Neural crest cell (in vitro differentiated cells): Measurements from ENCODE around the gene RAB37. TPM values are rescaled to one million over a fixed set of nuclear protein-coding genes. Genes with fewer than 3 reads are reported as not detected.

Experiments used
- DNase-seq: peaks from one replicate; pipeline ENCODE4 v3.0.0; 2021; ENCODE audit warnings: low read depth, mixed read lengths, low spot score
- H3K27ac Mint-ChIP-seq: one replicate; pipeline ENCODE4 v1.8.0; 2021; ENCODE audit warnings: mild to moderate bottlenecking, mixed read lengths; ENCODE audit not compliant: unreplicated experiment
- H3K27me3 Mint-ChIP-seq: 2 replicates; pipeline ENCODE4 v1.8.0; 2021; ENCODE audit warnings: low read depth, mild to moderate bottlenecking, mixed read lengths
- H3K36me3 Mint-ChIP-seq: 2 replicates; pipeline ENCODE4 v1.8.0; 2021; ENCODE audit warnings: low read depth, mild to moderate bottlenecking, mixed read lengths
- H3K4me1 Mint-ChIP-seq: 2 replicates; pipeline ENCODE4 v1.8.0; 2021; ENCODE audit warnings: mixed read lengths
- H3K4me3 Mint-ChIP-seq: one replicate; pipeline ENCODE4 v1.8.0; 2021; ENCODE audit warnings: mild to moderate bottlenecking, mixed read lengths
- H3K9me3 Mint-ChIP-seq: 2 replicates; pipeline ENCODE4 v1.8.0; 2021; ENCODE audit warnings: mixed read lengths
- CTCF ChIP-seq: fragments of 200-600 bp; sonication (generic); conservative IDR thresholded peaks from 2 replicates; pipeline ENCODE4 v1.5.0; 2021; ENCODE audit warnings: antibody characterized with exemption, mild to moderate bottlenecking
- total RNA-seq: library from RNA; stranded (reverse); gene quantifications from 2 replicates; pipeline ENCODE4 v1.2.1, GENCODE V29; 2021

The RAB37 gene
- total RNA-seq, 1 donor from 2014 or later: not detected

GRCh38 chr17:74703311-74703710 is 33.7 kb upstream of the RAB37 start:
- Mint-ChIP-seq H3K4me3 (no peak overlapping the region), H3K27ac (no peak overlapping the region), H3K9me3 (no peaks in the 10 kb centered on the region), H3K27me3 (peaks cover 27% of the 10 kb centered on the region), H3K36me3 (no peaks in the 10 kb centered on the region), H3K4me1 (no peaks in the 10 kb centered on the region)
- TF ChIP-seq CTCF: no peak
- DNase-seq: no peak

DNA sequence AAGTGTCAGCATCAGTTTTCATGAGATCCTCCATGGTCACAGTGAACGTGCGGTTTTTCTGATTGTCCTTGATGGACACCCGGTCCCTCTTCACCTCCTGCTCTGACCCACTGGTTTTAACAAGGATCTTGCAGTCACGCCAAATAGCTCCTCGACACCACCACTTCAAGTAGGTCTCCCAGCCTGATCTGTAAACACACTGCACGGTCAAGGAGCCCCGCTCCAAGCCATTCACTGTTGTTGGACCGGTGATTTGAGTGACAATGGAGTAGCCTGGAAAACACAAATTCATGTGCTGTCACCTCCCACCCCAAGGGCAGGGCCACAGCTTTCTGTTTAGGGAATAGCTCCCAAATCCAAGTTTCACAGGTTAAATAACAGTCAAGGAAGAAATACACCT is 32.5 kb upstream of the RAB37 start:
- H3K36me3 Mint-ChIP-seq: no peaks in the 10 kb centered on the region

GRCh38 chr17:74711058-74711824 is 25.8 kb upstream of the RAB37 start:
- Mint-ChIP-seq H3K27me3 (peaks cover 42% of the 10 kb centered on the region), H3K4me1 (no peaks in the 10 kb centered on the region), H3K4me3 (no peak overlapping the region), H3K27ac (no peak overlapping the region), H3K36me3 (no peaks in the 10 kb centered on the region), H3K9me3 (no peaks in the 10 kb centered on the region)
- no peak for DNase-seq
- TF ChIP-seq CTCF: no peak

More for the DNA sequence above, 32.5 kb upstream of the RAB37 start:
- Mint-ChIP-seq H3K4me1 (no peaks in the 10 kb centered on the region), H3K27me3 (peaks cover 33% of the 10 kb centered on the region), H3K4me3 (no peak overlapping the region), H3K9me3 (no peaks in the 10 kb centered on the region), H3K27ac (no peak overlapping the region)
- TF ChIP-seq CTCF: no peak
- DNase-seq: no peak

DNA sequence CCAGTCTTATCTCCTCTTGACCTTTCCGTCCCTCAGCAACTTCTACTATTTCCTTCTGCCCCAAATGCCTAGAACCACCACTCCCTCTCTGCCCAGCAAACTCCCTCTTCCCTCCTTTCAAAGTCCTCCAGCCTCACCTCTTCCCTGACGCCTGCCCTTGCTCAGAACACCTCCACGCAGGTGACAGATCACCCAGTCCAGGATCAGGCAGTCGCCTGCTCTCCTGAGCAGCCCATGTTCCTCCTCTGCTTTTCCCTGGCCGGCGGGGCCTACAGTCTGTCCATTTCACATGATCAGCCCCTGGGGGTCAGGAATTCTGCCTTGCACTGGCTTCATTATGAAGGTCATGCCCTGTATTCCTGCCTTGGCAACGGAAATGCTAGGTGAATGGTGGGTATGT is 24.8 kb upstream of the RAB37 start:
- no peak overlapping the region for H3K4me3 Mint-ChIP-seq
- DNase-seq: no peak
- no peaks in the 10 kb centered on the region for H3K9me3 Mint-ChIP-seq
- peaks cover 33% of the 10 kb centered on the region for H3K27me3 Mint-ChIP-seq
- H3K4me1 Mint-ChIP-seq: no peaks in the 10 kb centered on the region
- no peaks in the 10 kb centered on the region for H3K36me3 Mint-ChIP-seq
- no peak overlapping the region for H3K27ac Mint-ChIP-seq
- TF ChIP-seq CTCF: no peak

DNA sequence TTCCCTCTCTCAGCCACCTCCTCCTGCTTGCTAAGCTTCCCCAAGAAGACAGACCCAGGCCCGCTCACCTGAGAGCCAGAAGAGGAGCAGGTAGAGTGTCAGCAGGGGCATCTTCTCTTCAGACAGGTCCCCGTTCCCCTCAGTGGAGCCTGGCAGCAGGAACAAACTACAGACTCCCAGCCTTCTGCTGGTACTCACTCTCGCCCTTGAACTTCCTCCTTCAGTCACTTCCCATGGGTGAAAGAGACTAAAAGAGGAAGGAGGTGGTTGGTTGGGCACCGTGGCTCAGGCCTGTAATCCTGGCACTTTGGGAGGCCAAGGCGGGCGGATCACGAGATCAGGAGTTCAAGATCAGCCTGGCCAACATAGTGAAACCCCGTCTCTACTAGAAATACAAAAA is 24.3 kb upstream of the RAB37 start, which contains the start of gene CD300LF:
TSS of gene CD300LF (minus strand) at position 168 of the 400 bp plus-strand sequence. CDS start at position 111, 57 bp downstream.
- H3K4me3 Mint-ChIP-seq: no peak within 1 kb of the TSS
- peaks cover 33% of the 10 kb centered on the region for H3K27me3 Mint-ChIP-seq
- H3K4me1 Mint-ChIP-seq: no peaks in the 10 kb centered on the region
- no peak for TF ChIP-seq CTCF
- no peak within 1 kb of the TSS for H3K27ac Mint-ChIP-seq
- DNase-seq: no peak
- H3K36me3 Mint-ChIP-seq: no peaks in the 10 kb centered on the region
- H3K9me3 Mint-ChIP-seq: no peaks in the 10 kb centered on the region
